Ovary (tissue), 3 donors: ENCODE measurements around the gene LHCGR.

ENCODE experiments used
- CTCF ChIP-seq, 3 donors: fragments of 450-650 bp in 2 of 3; fragments of 200-600 bp in 1 of 3; IDR thresholded peaks; one replicate each; pipeline versions ENCODE4 v1.5.1 to v1.8.0; 2016 to 2022; ENCODE audit warnings: antibody characterized with exemption in 3 of 3, mild to moderate bottlenecking in 1 of 3
- POLR2A ChIP-seq: fragments of 450-650 bp; IDR thresholded peaks from one replicate; pipeline ENCODE4 v1.6.1; 2017; ENCODE audit warnings: antibody characterized with exemption, mild to moderate bottlenecking, moderate library complexity
- donor health status: DM: no; HTN: no; CAD: no.

- no peak for TF ChIP-seq CTCF (IDR thresholded peaks at IDR 0.05)
- no peak for TF ChIP-seq POLR2A
Measured at GRCh38 chr2:48790407-48791170, 35.1 kb upstream of the LHCGR start.
